ENCODE measurements around the gene PLCB4. TPM values are rescaled to one million over a fixed set of nuclear protein-coding genes. Genes with fewer than 3 reads are reported as not detected.
"Not testable (repeated sequence)": the region's sequence is repeated elsewhere in the genome, so short reads cannot be mapped to it uniquely, and the experiment has no call there.

The PLCB4 gene
- polyA plus RNA-seq, 3 donors = not detected

DNA sequence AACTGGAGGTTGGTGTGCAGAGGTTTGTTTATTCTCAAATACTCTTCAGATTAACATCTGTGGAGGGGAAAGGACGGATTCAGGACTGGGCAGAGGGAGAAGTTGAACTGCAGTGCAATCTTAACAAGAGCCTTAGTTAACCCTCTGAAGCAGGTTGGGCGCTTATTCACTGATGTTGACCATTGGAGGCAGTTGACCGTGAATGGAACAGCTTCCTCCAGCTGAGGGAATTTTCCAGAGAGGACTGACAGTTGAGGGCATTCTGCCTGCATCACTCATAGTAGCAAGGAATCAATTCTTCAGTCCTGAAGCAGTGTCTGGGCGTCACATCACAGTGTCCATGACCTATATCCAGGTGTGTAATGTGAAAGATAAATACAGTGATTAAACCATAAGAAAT is 80.9 kb downstream of the PLCB4 start:
- TF ChIP-seq, protein P1, sequence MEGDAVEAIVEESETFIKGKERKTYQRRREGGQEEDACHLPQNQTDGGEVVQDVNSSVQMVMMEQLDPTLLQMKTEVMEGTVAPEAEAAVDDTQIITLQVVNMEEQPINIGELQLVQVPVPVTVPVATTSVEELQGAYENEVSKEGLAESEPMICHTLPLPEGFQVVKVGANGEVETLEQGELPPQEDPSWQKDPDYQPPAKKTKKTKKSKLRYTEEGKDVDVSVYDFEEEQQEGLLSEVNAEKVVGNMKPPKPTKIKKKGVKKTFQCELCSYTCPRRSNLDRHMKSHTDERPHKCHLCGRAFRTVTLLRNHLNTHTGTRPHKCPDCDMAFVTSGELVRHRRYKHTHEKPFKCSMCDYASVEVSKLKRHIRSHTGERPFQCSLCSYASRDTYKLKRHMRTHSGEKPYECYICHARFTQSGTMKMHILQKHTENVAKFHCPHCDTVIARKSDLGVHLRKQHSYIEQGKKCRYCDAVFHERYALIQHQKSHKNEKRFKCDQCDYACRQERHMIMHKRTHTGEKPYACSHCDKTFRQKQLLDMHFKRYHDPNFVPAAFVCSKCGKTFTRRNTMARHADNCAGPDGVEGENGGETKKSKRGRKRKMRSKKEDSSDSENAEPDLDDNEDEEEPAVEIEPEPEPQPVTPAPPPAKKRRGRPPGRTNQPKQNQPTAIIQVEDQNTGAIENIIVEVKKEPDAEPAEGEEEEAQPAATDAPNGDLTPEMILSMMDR (IDR thresholded peaks at IDR 0.05) = no peak
- H3K4me1 ChIP-seq (ENCODE audit: control insufficient read depth in 1 of 2, insufficient read depth in 2 of 2, low read length in 2 of 2) = peaks cover 10 to 12% of the 10 kb centered on the region in 2 donors
- H2AFZ ChIP-seq (ENCODE audit: insufficient read depth, low read depth, low read length, poor library complexity, severe bottlenecking) = no peak overlapping the region
- no peaks in the 10 kb centered on the region for H3K79me2 ChIP-seq (ENCODE audit: insufficient read depth, low read length)
- no peaks in the 10 kb centered on the region for H3K36me3 ChIP-seq (replicated peaks in 1 of 2; ENCODE audit: control insufficient read depth in 1 of 2, insufficient read depth in 2 of 2, low read length in 2 of 2)
- no peaks in the 10 kb centered on the region for H4K20me1 ChIP-seq (ENCODE audit: insufficient read depth, low read length)
- peaks cover 0 to 8% of the 10 kb centered on the region in 2 donors for H3K9me3 ChIP-seq (replicated peaks in 1 of 2; ENCODE audit: control insufficient read depth in 1 of 2, insufficient read depth in 1 of 2, low read length in 2 of 2)
- no peaks in the 10 kb centered on the region for H3K27me3 ChIP-seq (ENCODE audit: control insufficient read depth in 2 of 2, insufficient read depth in 2 of 2, low read length in 2 of 2)
- DNase-seq = no peak
- Mint-ChIP-seq H3K36me3 (no peaks in the 10 kb centered on the region), H3K27ac (no peak overlapping the region), H3K9me3 (peaks cover 4 to 17% (median 8%) of the 10 kb centered on the region in 7 donors), H3K27me3 (ENCODE audit: low read depth in 3 of 3) (peaks cover 0 to 2% (median 0%) of the 10 kb centered on the region in 3 donors), H3K4me3 (no peak overlapping the region), H3K4me1 (peaks cover 18% of the 10 kb centered on the region)
- no peak overlapping the region for H3K9ac ChIP-seq (ENCODE audit: insufficient read depth, low read length, poor library complexity, severe bottlenecking)
- no peak overlapping the region for H3K4me3 ChIP-seq (replicated peaks in 1 of 3; ENCODE audit: low read depth in 2 of 3, low read length in 3 of 3)
- intact Hi-C loops (cut with micrococcal nuclease) = no loop called here
- no peak overlapping the region for H3K27ac ChIP-seq (ENCODE audit: low read depth in 1 of 2, low read length in 2 of 2)
- no peak overlapping the region for H3K4me2 ChIP-seq (replicated peaks; ENCODE audit: extremely low read depth, low read length, poor library complexity, severe bottlenecking)
- WGBS (ENCODE audit: insufficient coverage) = 100% methylated on average over 2 of the region's 4 CpGs

DNA sequence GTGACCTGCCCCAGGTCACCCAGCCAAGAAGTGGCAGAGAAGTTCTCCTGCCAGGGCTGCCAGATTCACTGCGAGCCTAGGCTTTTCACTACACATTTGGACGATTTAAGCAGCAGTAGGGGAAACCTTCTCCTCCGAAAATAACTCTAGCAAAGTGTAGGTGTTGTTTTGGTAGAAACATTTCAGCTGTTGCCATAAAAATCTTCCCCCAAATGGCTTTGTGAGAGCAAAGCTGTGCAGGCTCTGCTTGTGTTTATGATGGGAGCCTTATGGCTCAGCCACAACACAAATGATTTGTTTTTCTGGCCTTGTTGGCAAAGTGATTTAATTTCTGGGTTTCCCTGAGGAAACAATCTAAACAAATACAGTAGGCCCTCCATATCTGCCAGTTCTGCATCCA is 81.8 kb downstream of the PLCB4 start:
- TF ChIP-seq, protein P1 (IDR thresholded peaks at IDR 0.05) = no peak
- H3K9me3 Mint-ChIP-seq = peaks cover 4 to 17% (median 8%) of the 10 kb centered on the region in 7 donors
- Histone ChIP-seq H3K9me3 (replicated peaks in 1 of 2; ENCODE audit: control insufficient read depth in 1 of 2, insufficient read depth in 1 of 2, low read length in 2 of 2) (peaks cover 0 to 8% of the 10 kb centered on the region in 2 donors), H3K4me2 (replicated peaks; ENCODE audit: extremely low read depth, low read length, poor library complexity, severe bottlenecking) (no peak overlapping the region), H3K4me1 (ENCODE audit: control insufficient read depth in 1 of 2, insufficient read depth in 2 of 2, low read length in 2 of 2) (peaks cover 2 to 4% of the 10 kb centered on the region in 2 donors), H3K9ac (ENCODE audit: insufficient read depth, low read length, poor library complexity, severe bottlenecking) (no peak overlapping the region), H3K27ac (ENCODE audit: low read depth in 1 of 2, low read length in 2 of 2) (no peak overlapping the region), H3K36me3 (replicated peaks in 1 of 2; ENCODE audit: control insufficient read depth in 1 of 2, insufficient read depth in 2 of 2, low read length in 2 of 2) (no peaks in the 10 kb centered on the region), H3K79me2 (ENCODE audit: insufficient read depth, low read length) (no peaks in the 10 kb centered on the region), H2AFZ (ENCODE audit: insufficient read depth, low read depth, low read length, poor library complexity, severe bottlenecking) (no peak overlapping the region), H3K27me3 (ENCODE audit: control insufficient read depth in 2 of 2, insufficient read depth in 2 of 2, low read length in 2 of 2) (no peaks in the 10 kb centered on the region), H3K4me3 (replicated peaks in 1 of 3; ENCODE audit: low read depth in 2 of 3, low read length in 3 of 3) (no peak overlapping the region), H4K20me1 (ENCODE audit: insufficient read depth, low read length) (no peaks in the 10 kb centered on the region)
- H3K4me1 Mint-ChIP-seq = peaks cover 9% of the 10 kb centered on the region
- no peaks in the 10 kb centered on the region for H3K36me3 Mint-ChIP-seq
- no peak overlapping the region for H3K4me3 Mint-ChIP-seq
- no peak overlapping the region for H3K27ac Mint-ChIP-seq
- DNase-seq = no peak
- intact Hi-C loops (cut with micrococcal nuclease) = no loop called here
- H3K27me3 Mint-ChIP-seq (ENCODE audit: low read depth in 3 of 3) = peaks cover 0 to 2% (median 0%) of the 10 kb centered on the region in 3 donors
- no CpG with 5 or more reads among the region's 3 CpGs for WGBS (ENCODE audit: insufficient coverage)

DNA sequence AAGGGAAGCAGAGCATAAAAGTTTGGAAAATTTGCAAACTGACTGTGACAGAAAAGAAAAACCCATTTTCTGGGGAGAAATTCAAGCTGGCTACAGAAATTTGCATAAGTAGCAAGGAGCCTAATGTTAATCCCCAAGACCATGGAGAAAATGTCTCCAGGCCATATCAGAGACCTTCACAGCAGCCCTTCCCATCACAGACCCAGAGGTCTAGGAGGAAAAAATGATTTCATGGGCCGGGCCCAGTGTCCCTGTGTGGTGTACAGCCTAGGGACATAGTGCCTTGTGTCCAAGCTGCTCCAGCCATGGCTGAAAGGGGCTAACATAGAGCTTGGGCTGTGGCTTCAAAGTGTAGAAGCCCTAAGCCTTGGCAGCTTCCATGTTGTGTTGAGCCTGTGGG is 83.3 kb downstream of the PLCB4 start:
- H3K36me3 Mint-ChIP-seq; H3K4me2 ChIP-seq (replicated peaks; ENCODE audit: extremely low read depth, low read length, poor library complexity, severe bottlenecking); H3K9me3 ChIP-seq (replicated peaks in 1 of 2; ENCODE audit: control insufficient read depth in 1 of 2, insufficient read depth in 1 of 2, low read length in 2 of 2); H3K27me3 ChIP-seq (ENCODE audit: control insufficient read depth in 2 of 2, insufficient read depth in 2 of 2, low read length in 2 of 2); H3K4me3 ChIP-seq (replicated peaks in 1 of 3; ENCODE audit: low read depth in 2 of 3, low read length in 3 of 3); H3K79me2 ChIP-seq (ENCODE audit: insufficient read depth, low read length); H3K36me3 ChIP-seq (replicated peaks in 1 of 2; ENCODE audit: control insufficient read depth in 1 of 2, insufficient read depth in 2 of 2, low read length in 2 of 2); H3K4me3 Mint-ChIP-seq; DNase-seq; H3K27ac ChIP-seq (ENCODE audit: low read depth in 1 of 2, low read length in 2 of 2); H2AFZ ChIP-seq (ENCODE audit: insufficient read depth, low read depth, low read length, poor library complexity, severe bottlenecking); H3K4me1 Mint-ChIP-seq; H3K4me1 ChIP-seq (ENCODE audit: control insufficient read depth in 1 of 2, insufficient read depth in 2 of 2, low read length in 2 of 2); H3K27me3 Mint-ChIP-seq (ENCODE audit: low read depth in 3 of 3); H3K27ac Mint-ChIP-seq; H3K9ac ChIP-seq (ENCODE audit: insufficient read depth, low read length, poor library complexity, severe bottlenecking); H4K20me1 ChIP-seq (ENCODE audit: insufficient read depth, low read length); intact Hi-C loops (cut with micrococcal nuclease): not testable (repeated sequence)
- no CpG with 5 or more reads among the region's 1 CpG for WGBS (ENCODE audit: insufficient coverage)
- H3K9me3 Mint-ChIP-seq = peaks cover 4 to 17% (median 8%) of the 10 kb centered on the region in 7 donors

Measured in CD14-positive monocyte (primary cell).